Smooth muscle cell (in vitro differentiated cells): ENCODE results near the gene PAEP. TPM values are rescaled to one million over a fixed set of nuclear protein-coding genes. Genes with fewer than 3 reads are reported as not detected.

Experiments used
- DNase-seq: peaks from one replicate; lab custom pipeline; 2025; ENCODE audit not compliant: unreplicated experiment; lab: John Stamatoyannopoulos, UW
- H2AFZ ChIP-seq: fragments of 200-600 bp; sonication (generic); 2 replicates; pipeline ENCODE4 v1.6.0; 2016; ENCODE audit warnings: antibody characterized with exemption, low read depth, mild to moderate bottlenecking
- H3F3A ChIP-seq: fragments of 200-600 bp; sonication (generic); 2 replicates; pipeline ENCODE4 v1.6.0; 2017; ENCODE audit warnings: antibody characterized with exemption, low read depth
- H3K27ac ChIP-seq: fragments of 200-600 bp; sonication (generic); 2 replicates; pipeline ENCODE4 v1.5.1; 2016; ENCODE audit warnings: low read depth, mild to moderate bottlenecking
- H3K27me3 ChIP-seq: fragments of 200-600 bp; sonication (generic); 2 replicates; pipeline ENCODE4 v1.6.1; 2016; ENCODE audit warnings: low read depth, mild to moderate bottlenecking
- H3K36me3 ChIP-seq: fragments of 200-600 bp; sonication (generic); 2 replicates; pipeline ENCODE4 v1.5.1; 2016; ENCODE audit warnings: low read depth
- H3K4me1 ChIP-seq: fragments of 200-600 bp; sonication (generic); 2 replicates; pipeline ENCODE4 v1.5.1; 2016; ENCODE audit warnings: low read depth
- H3K4me2 ChIP-seq: fragments of 200-600 bp; sonication (generic); 2 replicates; pipeline ENCODE4 v1.6.0; 2016; ENCODE audit warnings: mild to moderate bottlenecking
- H3K4me3 ChIP-seq: fragments of 200-600 bp; sonication (generic); 2 replicates; pipeline ENCODE4 v1.5.1; 2016; ENCODE audit warnings: mild to moderate bottlenecking
- H3K79me2 ChIP-seq: fragments of 200-600 bp; sonication (generic); 2 replicates; pipeline ENCODE4 v1.6.0; 2016; ENCODE audit warnings: low read depth, mild to moderate bottlenecking
- H3K9ac ChIP-seq: fragments of 200-600 bp; sonication (generic); 2 replicates; pipeline ENCODE4 v1.6.0; 2016; ENCODE audit warnings: low read depth
- H3K9me3 ChIP-seq: fragments of 200-600 bp; sonication (generic); replicated peaks from 2 replicates; pipeline ENCODE4 v1.5.1; 2016; ENCODE audit warnings: low read depth
- H4K20me1 ChIP-seq: fragments of 200-600 bp; sonication (generic); 2 replicates; pipeline ENCODE4 v1.6.0; 2016; ENCODE audit warnings: low read depth
- CTCF ChIP-seq: fragments of 200-600 bp; sonication (generic); IDR thresholded peaks from 2 replicates; pipeline ENCODE4 v1.5.1; 2017; ENCODE audit warnings: borderline replicate concordance, mild to moderate bottlenecking, antibody characterized with exemption; ENCODE audit not compliant: insufficient read depth, poor library complexity, severe bottlenecking
- WGBS: methylation state at CpG from one replicate; pipeline ENCODE4 v1.1.7; 2016; ENCODE audit warnings: low lambda C conversion rate; 5-methylcytosine and 5-hydroxymethylcytosine counted together
- polyA plus RNA-seq: library from polyadenylated mRNA; unstranded; fragments of >200 nt; fragmentation: Nextera tagmentation; extraction: Ambion mirVana; gene quantifications from 2 replicates; pipeline ENCODE4 v1.2.1, GENCODE V29; 2016
- total RNA-seq: library from RNA; depleted of rRNA; stranded (reverse); fragments of >200 nt; gene quantifications from 2 replicates; pipeline ENCODE4 v1.2.3, GENCODE V29; 2014

Gene PAEP
- total RNA-seq (1.4 and 6.3 TPM in 2 replicates), polyA plus RNA-seq (5.3 TPM in 1 of 2 replicates, not detected in the other)

- no peak within 1 kb of the TSS for H2AFZ ChIP-seq
- no peak within 1 kb of the TSS for H3K4me2 ChIP-seq
- no peak within 1 kb of the TSS for H3K9ac ChIP-seq
- H3K27ac ChIP-seq: no peak within 1 kb of the TSS
- WGBS: 88% methylated on average over 20 of the region's 20 CpGs
- TF ChIP-seq CTCF: no peak
- H3K27me3 ChIP-seq: no peaks in the 10 kb centered on the region
- H3K79me2 ChIP-seq: no peaks in the 10 kb centered on the region
- no peak for DNase-seq
- H4K20me1 ChIP-seq: no peaks in the 10 kb centered on the region
- H3K9me3 ChIP-seq: no peaks in the 10 kb centered on the region
- H3K4me1 ChIP-seq: no peaks in the 10 kb centered on the region
- H3K36me3 ChIP-seq: no peaks in the 10 kb centered on the region
- no peak within 1 kb of the TSS for H3K4me3 ChIP-seq
- H3F3A ChIP-seq: no peaks in the 10 kb centered on the region
These were observed at the start of gene PAEP for GRCh38 chr9:135561391-135562234. Gene PAEP, plus strand, starts transcription at chr9:135561756.

GRCh38 chr9:135512241-135512603 lies 49.3 kb upstream of the PAEP start:
- WGBS: 93% methylated on average over 10 of the region's 10 CpGs
- DNase-seq: no peak
- no peak overlapping the region for H2AFZ ChIP-seq

GRCh38 chr9:135512904-135513303 lies 48.7 kb upstream of the PAEP start:
- no peak overlapping the region for H3K27ac ChIP-seq
- no peak for DNase-seq
- H3K9me3 ChIP-seq: no peaks in the 10 kb centered on the region
- no peak overlapping the region for H3K4me3 ChIP-seq
- no peak for TF ChIP-seq CTCF
- no peak overlapping the region for H3K4me2 ChIP-seq
- no peaks in the 10 kb centered on the region for H3K27me3 ChIP-seq
- H3K9ac ChIP-seq: no peak overlapping the region
- no peak overlapping the region for H2AFZ ChIP-seq
- H3F3A ChIP-seq: no peaks in the 10 kb centered on the region
- H3K4me1 ChIP-seq: no peaks in the 10 kb centered on the region
- no peaks in the 10 kb centered on the region for H4K20me1 ChIP-seq
- no peaks in the 10 kb centered on the region for H3K79me2 ChIP-seq
- WGBS: 89% methylated on average over 7 of the region's 7 CpGs
- no peaks in the 10 kb centered on the region for H3K36me3 ChIP-seq

More at GRCh38 chr9:135512241-135512603, 49.3 kb upstream of the PAEP start:
- H3K4me2 ChIP-seq: no peak overlapping the region
- no peaks in the 10 kb centered on the region for H3K79me2 ChIP-seq
- no peak for TF ChIP-seq CTCF
- H4K20me1 ChIP-seq: no peaks in the 10 kb centered on the region
- no peaks in the 10 kb centered on the region for H3F3A ChIP-seq
- no peak overlapping the region for H3K9ac ChIP-seq
- H3K4me3 ChIP-seq: no peak overlapping the region
- no peak overlapping the region for H3K27ac ChIP-seq
- H3K9me3 ChIP-seq: no peaks in the 10 kb centered on the region
- H3K27me3 ChIP-seq: no peaks in the 10 kb centered on the region
- no peaks in the 10 kb centered on the region for H3K4me1 ChIP-seq
- H3K36me3 ChIP-seq: no peaks in the 10 kb centered on the region
